WERI-Rb-1 (cell line): ENCODE data around the gene C9orf43.

ENCODE experiments used
- DNase-seq: peaks from one replicate; pipeline ENCODE4 v3.0.0-alpha.2; 2020
- H3K27ac ChIP-seq: fragments of 250-450 bp; sonication (Bioruptor Pico); 2 replicates; pipeline ENCODE4 v1.5.1; 2020; ENCODE audit warnings: mild to moderate bottlenecking, moderate library complexity
- H3K27me3 ChIP-seq: fragments of 250-450 bp; sonication (Bioruptor Pico); 2 replicates; pipeline ENCODE4 v1.5.1; 2021; ENCODE audit warnings: mild to moderate bottlenecking, low read depth, moderate library complexity; ENCODE audit not compliant: insufficient read depth, severe bottlenecking
- H3K36me3 ChIP-seq: fragments of 250-450 bp; sonication (Bioruptor Pico); 2 replicates; pipeline ENCODE4 v1.5.1; 2020; ENCODE audit warnings: mild to moderate bottlenecking, moderate library complexity
- H3K4me3 ChIP-seq: 2 replicates; pipeline ENCODE4 v1.5.1; 2011; ENCODE audit warnings: low read depth, mild to moderate bottlenecking, control low read depth, low read length
- H3K9me3 ChIP-seq: fragments of 250-450 bp; sonication (Bioruptor Pico); 2 replicates; pipeline ENCODE4 v1.5.1; 2021; ENCODE audit warnings: mild to moderate bottlenecking, moderate library complexity; ENCODE audit not compliant: severe bottlenecking
- CTCF ChIP-seq: IDR thresholded peaks from 2 replicates; pipeline ENCODE4 v1.5.1; 2011; ENCODE audit warnings: low read depth, mild to moderate bottlenecking, control low read depth, inconsistent platforms, low read length

C9orf43 gene

DNA sequence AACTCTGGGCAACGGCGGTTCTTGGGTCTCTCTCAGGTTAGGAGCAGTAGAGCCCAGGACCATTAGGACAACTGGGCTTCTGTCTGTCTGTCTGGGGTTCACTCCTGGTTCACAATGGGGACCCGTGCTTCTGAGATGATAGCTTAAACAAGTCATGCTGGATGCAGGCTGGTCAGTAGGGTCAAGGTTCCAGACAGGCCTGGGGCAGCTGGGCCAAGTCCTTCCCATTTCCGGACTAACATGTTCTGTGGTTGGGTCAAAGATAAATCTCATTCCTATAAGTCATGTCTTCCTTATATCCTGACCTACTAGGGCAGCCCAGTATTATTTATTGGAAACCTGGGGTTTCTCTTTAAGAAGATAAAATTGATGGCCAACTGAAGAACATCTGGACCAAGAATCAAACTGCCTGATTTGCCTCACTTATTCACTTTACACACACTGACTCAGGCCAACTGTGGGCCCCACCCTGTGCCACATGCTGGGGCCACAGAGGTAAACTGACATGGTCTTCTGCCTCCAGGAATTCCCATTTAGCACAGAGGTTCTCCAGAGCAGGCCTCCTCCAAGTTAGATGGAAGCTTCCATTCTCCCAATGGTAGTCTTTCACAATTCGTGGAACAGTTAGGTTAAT, 42.1 kb upstream of the C9orf43 start:
- H3K36me3 ChIP-seq = peaks cover 10% of the 10 kb centered on the region
- no peak for TF ChIP-seq CTCF
- DNase-seq = no peak
- H3K27ac ChIP-seq = no peak overlapping the region
- H3K27me3 ChIP-seq = no peaks in the 10 kb centered on the region
- H3K9me3 ChIP-seq = no peaks in the 10 kb centered on the region
- H3K4me3 ChIP-seq = no peak overlapping the region

GRCh38 chr9:113368982-113369854, 41.3 kb upstream of the C9orf43 start:
- no peak overlapping the region for H3K27ac ChIP-seq
- no peaks in the 10 kb centered on the region for H3K27me3 ChIP-seq
- no peak for TF ChIP-seq CTCF
- H3K4me3 ChIP-seq = no peak overlapping the region
- H3K36me3 ChIP-seq = peaks cover 17% of the 10 kb centered on the region
- no peak for DNase-seq
- no peaks in the 10 kb centered on the region for H3K9me3 ChIP-seq

GRCh38 chr9:113369855-113370140, 40.7 kb upstream of the C9orf43 start:
- H3K4me3 ChIP-seq = no peak overlapping the region
- H3K36me3 ChIP-seq = peaks cover 23% of the 10 kb centered on the region
- no peaks in the 10 kb centered on the region for H3K27me3 ChIP-seq
- H3K9me3 ChIP-seq = no peaks in the 10 kb centered on the region
- no peak overlapping the region for H3K27ac ChIP-seq
- no peak for TF ChIP-seq CTCF
- no peak for DNase-seq

- no peak overlapping the region for H3K27ac ChIP-seq
- TF ChIP-seq CTCF = no peak
- no peaks in the 10 kb centered on the region for H3K9me3 ChIP-seq
- no peak overlapping the region for H3K4me3 ChIP-seq
- no peak for DNase-seq
- H3K27me3 ChIP-seq = no peaks in the 10 kb centered on the region
- peaks cover 31% of the 10 kb centered on the region for H3K36me3 ChIP-seq
Observed at GRCh38 chr9:113370806-113371325, 39.7 kb upstream of the C9orf43 start.

GRCh38 chr9:113372059-113372458, 38.5 kb upstream of the C9orf43 start:
- DNase-seq = no peak
- H3K27ac ChIP-seq = no peak overlapping the region
- no peaks in the 10 kb centered on the region for H3K9me3 ChIP-seq
- peaks cover 31% of the 10 kb centered on the region for H3K36me3 ChIP-seq
- no peak overlapping the region for H3K4me3 ChIP-seq
- no peak for TF ChIP-seq CTCF
- no peaks in the 10 kb centered on the region for H3K27me3 ChIP-seq
